GM23338 (cell line): Measurements from ENCODE around the gene CHP2. TPM values are rescaled to one million over a fixed set of nuclear protein-coding genes. Genes with fewer than 3 reads are reported as not detected.

Experiments
- ATAC-seq: fragments of 200-7000 bp; cut with Tn5 transposase; 3 replicates; pipeline ENCODE4 v1.9.1; 2020
- DNase-seq: peaks from one replicate; pipeline ENCODE4 v3.0.0-alpha.2; 2015; ENCODE audit warnings: low spot score
- H2AFZ ChIP-seq: fragments of 200-600 bp; sonication (generic); 2 replicates; pipeline ENCODE4 v1.8.0; 2016; ENCODE audit warnings: antibody characterized with exemption, mild to moderate bottlenecking, moderate library complexity
- H3F3A ChIP-seq: fragments of 200-600 bp; sonication (generic); replicated peaks from 2 replicates; pipeline ENCODE4 v1.8.0; 2017; ENCODE audit warnings: antibody characterized with exemption, mixed run types, low read depth
- H3K27ac ChIP-seq: fragments of 200-600 bp; sonication (generic); 2 replicates; pipeline ENCODE4 v1.6.1; 2016; ENCODE audit warnings: low read depth
- H3K27me3 ChIP-seq: fragments of 200-600 bp; sonication (generic); 2 replicates; pipeline ENCODE4 v1.8.0; 2016; ENCODE audit warnings: mild to moderate bottlenecking, mixed run types, moderate library complexity; ENCODE audit not compliant: insufficient read depth
- H3K36me3 ChIP-seq: fragments of 200-600 bp; sonication (generic); 2 replicates; pipeline ENCODE4 v1.8.0; 2016; ENCODE audit warnings: mild to moderate bottlenecking; ENCODE audit not compliant: insufficient read depth
- H3K4me1 ChIP-seq: fragments of 200-600 bp; sonication (generic); 2 replicates; pipeline ENCODE4 v1.8.0; 2016; ENCODE audit warnings: mild to moderate bottlenecking, moderate library complexity; ENCODE audit not compliant: insufficient read depth
- H3K4me2 ChIP-seq: fragments of 200-600 bp; sonication (generic); 2 replicates; pipeline ENCODE4 v1.7.1; 2017; ENCODE audit warnings: mixed run types
- H3K4me3 ChIP-seq: fragments of 200-600 bp; sonication (generic); 2 replicates; pipeline ENCODE4 v1.6.1; 2016; ENCODE audit warnings: mixed run types
- H3K79me2 ChIP-seq: fragments of 200-600 bp; sonication (generic); replicated peaks from 2 replicates; pipeline ENCODE4 v1.8.0; 2017; ENCODE audit warnings: mild to moderate bottlenecking; ENCODE audit not compliant: insufficient read depth
- H3K9me2 ChIP-seq: fragments of 200-600 bp; sonication (generic); 2 replicates; pipeline ENCODE4 v1.8.0; 2017; ENCODE audit not compliant: insufficient read depth
- H4K20me1 ChIP-seq: fragments of 200-600 bp; sonication (generic); replicated peaks from 2 replicates; pipeline ENCODE4 v1.8.0; 2017; ENCODE audit warnings: mild to moderate bottlenecking; ENCODE audit not compliant: insufficient read depth
- H3K27ac Mint-ChIP-seq: 2 replicates; pipeline ENCODE4 v1.8.0; 2020; ENCODE audit warnings: inconsistent platforms, mild to moderate bottlenecking, moderate library complexity, mixed read lengths
- H3K27me3 Mint-ChIP-seq: 3 replicates; pipeline ENCODE4 v1.8.0; 2022; ENCODE audit warnings: low read depth, mild to moderate bottlenecking, moderate library complexity, mixed read lengths, inconsistent platforms; ENCODE audit not compliant: insufficient read depth, poor library complexity
- H3K36me3 Mint-ChIP-seq: 3 replicates; pipeline ENCODE4 v1.8.0; 2021; ENCODE audit warnings: low read depth, mild to moderate bottlenecking, inconsistent platforms, moderate library complexity, mixed read lengths
- H3K4me1 Mint-ChIP-seq: 3 replicates; pipeline ENCODE4 v1.8.0; 2020; ENCODE audit warnings: mild to moderate bottlenecking, inconsistent platforms, mixed read lengths
- H3K4me3 Mint-ChIP-seq: 3 replicates; pipeline ENCODE4 v1.8.0; 2021; ENCODE audit warnings: moderate library complexity, mild to moderate bottlenecking, inconsistent platforms, mixed read lengths
- H3K9me3 Mint-ChIP-seq: 3 replicates; pipeline ENCODE4 v1.8.0; 2020; ENCODE audit warnings: moderate library complexity, mild to moderate bottlenecking, inconsistent platforms, mixed read lengths
- CREB1 ChIP-seq: fragments of 250-450 bp; sonication (Bioruptor Pico); IDR thresholded peaks from 2 replicates; pipeline ENCODE4 v1.5.0; 2020; ENCODE audit warnings: low read depth, mild to moderate bottlenecking, moderate library complexity
- EZH2 ChIP-seq: fragments of 200-600 bp; sonication (generic); IDR thresholded peaks from one replicate; pipeline ENCODE4 v1.8.0; 2017; ENCODE audit warnings: antibody characterized with exemption, mild to moderate bottlenecking, low read depth; ENCODE audit not compliant: unreplicated experiment
- EZH2phosphoT487 ChIP-seq: fragments of 200-600 bp; sonication (generic); IDR thresholded peaks from one replicate; pipeline ENCODE4 v1.8.1; 2018; ENCODE audit warnings: antibody characterized with exemption; ENCODE audit not compliant: unreplicated experiment
- JUNB ChIP-seq: IDR thresholded peaks from one replicate; pipeline ENCODE4 v1.6.1; 2016; ENCODE audit warnings: antibody characterized with exemption; ENCODE audit not compliant: unreplicated experiment
- NANOG ChIP-seq: IDR thresholded peaks from 2 replicates; pipeline ENCODE4 v1.6.1; 2016; ENCODE audit warnings: antibody characterized with exemption, borderline replicate concordance
- POLR2AphosphoS5 ChIP-seq: IDR thresholded peaks from 2 replicates; pipeline ENCODE4 v1.6.1; 2016; ENCODE audit warnings: antibody characterized with exemption, low read depth
- STAT1 ChIP-seq: IDR thresholded peaks from one replicate; pipeline ENCODE4 v1.6.1; 2016; ENCODE audit warnings: antibody characterized with exemption; ENCODE audit not compliant: unreplicated experiment
- ZNF114 ChIP-seq: fragments of 250-450 bp; sonication (Bioruptor Pico); IDR thresholded peaks from 2 replicates; pipeline ENCODE4 v1.5.0; 2020; ENCODE audit warnings: mild to moderate bottlenecking, moderate library complexity
- ZNF331 ChIP-seq: fragments of 250-450 bp; sonication (Bioruptor Pico); IDR thresholded peaks from 2 replicates; pipeline ENCODE4 v1.5.0; 2020; ENCODE audit warnings: low read depth, mild to moderate bottlenecking, moderate library complexity
- ZNF462 ChIP-seq: fragments of 250-450 bp; sonication (Bioruptor Pico); IDR thresholded peaks from 2 replicates; pipeline ENCODE4 v1.5.0; 2020; ENCODE audit warnings: mild to moderate bottlenecking, moderate library complexity
- polyA plus RNA-seq: library from polyadenylated mRNA; unstranded; fragments of >200 nt; fragmentation: Nextera tagmentation; extraction: Ambion mirVana; gene quantifications from 2 replicates; pipeline ENCODE4 v1.2.1, GENCODE V29; 2016
- total RNA-seq: library from RNA; depleted of rRNA; stranded (reverse); fragments of >200 nt; shearing (Covaris generic); gene quantifications from 2 replicates; pipeline ENCODE4 v1.2.3, GENCODE V29; 2014
- TF ChIP-seq, protein P1 (sequence below), 2 experiments: fragments of 200-600 bp in 1 of 2; sonication (generic) in 1 of 2; conservative IDR thresholded peaks; 2 replicates each; pipeline versions ENCODE4 v1.5.1 to v1.6.1; 2016 to 2017; ENCODE audit warnings: antibody characterized with exemption in 2 of 2, low read depth in 2 of 2, mild to moderate bottlenecking in 2 of 2, moderate library complexity in 1 of 2
- TF ChIP-seq, protein P2 (sequence below): IDR thresholded peaks from 2 replicates; pipeline ENCODE4 v1.6.1; 2016; ENCODE audit warnings: antibody characterized with exemption
- TF ChIP-seq, protein P3 (sequence below): IDR thresholded peaks from one replicate; pipeline ENCODE4 v1.6.1; 2018; ENCODE audit warnings: antibody characterized with exemption; ENCODE audit not compliant: unreplicated experiment

Gene CHP2
- total and polyA plus RNA-seq, 2 experiments from 2014 or later = 2.3 to 3.7 TPM

DNA sequence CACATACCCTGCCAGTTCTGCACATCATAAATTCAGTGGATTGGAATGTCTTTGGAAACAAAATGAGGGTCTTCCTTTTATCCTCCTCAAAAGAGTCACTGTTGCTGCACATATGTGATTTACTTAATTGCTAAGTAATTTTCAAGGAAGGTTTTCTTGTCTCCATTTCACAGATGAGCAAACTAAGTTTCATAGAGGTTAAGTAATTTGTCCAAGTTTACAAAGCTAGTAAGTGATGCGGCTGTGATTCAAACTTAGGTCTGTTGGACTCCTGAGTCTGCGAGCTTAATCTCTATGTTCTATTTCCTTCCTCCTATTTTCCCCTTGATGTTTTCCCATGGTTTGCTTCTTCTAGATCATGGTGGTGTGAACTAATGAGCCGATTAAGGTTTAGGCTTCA lies 28.1 kb upstream of the CHP2 start:
- Histone ChIP-seq H2AFZ (no peak overlapping the region), H3F3A (no peaks in the 10 kb centered on the region), H3K4me3 (no peak overlapping the region), H3K4me1 (peaks cover 6% of the 10 kb centered on the region; the same call in 1 of the 2 replicates), H3K79me2 (no peaks in the 10 kb centered on the region), H3K4me2 (no peak overlapping the region), H3K36me3 (no peaks in the 10 kb centered on the region), H4K20me1 (no peaks in the 10 kb centered on the region), H3K27me3 (no peaks in the 10 kb centered on the region), H3K27ac (no peak overlapping the region), H3K9me2 (0 out of 2 replicates have a peak, but pooled peaks cover 3% of the 10 kb centered on the region)
- Mint-ChIP-seq H3K36me3 (peaks cover 6% of the 10 kb centered on the region; the same call in 1 of the 3 replicates), H3K27me3 (peaks cover 6% of the 10 kb centered on the region), H3K9me3 (peaks cover 7% of the 10 kb centered on the region), H3K4me1 (peaks cover 11% of the 10 kb centered on the region), H3K27ac (no peak overlapping the region), H3K4me3 (no peak overlapping the region)
- ATAC-seq (no peak), DNase-seq (no peak)
- no peak for TF ChIP-seq POLR2AphosphoS5
- no peak for TF ChIP-seq ZNF331
- TF ChIP-seq STAT1 = no peak
- TF ChIP-seq, protein P1, sequence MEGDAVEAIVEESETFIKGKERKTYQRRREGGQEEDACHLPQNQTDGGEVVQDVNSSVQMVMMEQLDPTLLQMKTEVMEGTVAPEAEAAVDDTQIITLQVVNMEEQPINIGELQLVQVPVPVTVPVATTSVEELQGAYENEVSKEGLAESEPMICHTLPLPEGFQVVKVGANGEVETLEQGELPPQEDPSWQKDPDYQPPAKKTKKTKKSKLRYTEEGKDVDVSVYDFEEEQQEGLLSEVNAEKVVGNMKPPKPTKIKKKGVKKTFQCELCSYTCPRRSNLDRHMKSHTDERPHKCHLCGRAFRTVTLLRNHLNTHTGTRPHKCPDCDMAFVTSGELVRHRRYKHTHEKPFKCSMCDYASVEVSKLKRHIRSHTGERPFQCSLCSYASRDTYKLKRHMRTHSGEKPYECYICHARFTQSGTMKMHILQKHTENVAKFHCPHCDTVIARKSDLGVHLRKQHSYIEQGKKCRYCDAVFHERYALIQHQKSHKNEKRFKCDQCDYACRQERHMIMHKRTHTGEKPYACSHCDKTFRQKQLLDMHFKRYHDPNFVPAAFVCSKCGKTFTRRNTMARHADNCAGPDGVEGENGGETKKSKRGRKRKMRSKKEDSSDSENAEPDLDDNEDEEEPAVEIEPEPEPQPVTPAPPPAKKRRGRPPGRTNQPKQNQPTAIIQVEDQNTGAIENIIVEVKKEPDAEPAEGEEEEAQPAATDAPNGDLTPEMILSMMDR (conservative IDR thresholded peaks at IDR 0.05; ENCODE audit: low read depth in 2 of 2) = no peak
- no peak for TF ChIP-seq CREB1 (CRISPR knock-in tag)
- TF ChIP-seq NANOG = no peak
- TF ChIP-seq EZH2phosphoT487 = no peak
- TF ChIP-seq EZH2 = no peak
- TF ChIP-seq ZNF462 (CRISPR knock-in tag) = no peak
- no peak for TF ChIP-seq JUNB
- TF ChIP-seq, protein P2, sequence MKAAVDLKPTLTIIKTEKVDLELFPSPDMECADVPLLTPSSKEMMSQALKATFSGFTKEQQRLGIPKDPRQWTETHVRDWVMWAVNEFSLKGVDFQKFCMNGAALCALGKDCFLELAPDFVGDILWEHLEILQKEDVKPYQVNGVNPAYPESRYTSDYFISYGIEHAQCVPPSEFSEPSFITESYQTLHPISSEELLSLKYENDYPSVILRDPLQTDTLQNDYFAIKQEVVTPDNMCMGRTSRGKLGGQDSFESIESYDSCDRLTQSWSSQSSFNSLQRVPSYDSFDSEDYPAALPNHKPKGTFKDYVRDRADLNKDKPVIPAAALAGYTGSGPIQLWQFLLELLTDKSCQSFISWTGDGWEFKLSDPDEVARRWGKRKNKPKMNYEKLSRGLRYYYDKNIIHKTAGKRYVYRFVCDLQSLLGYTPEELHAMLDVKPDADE = no peak
- TF ChIP-seq ZNF114 (CRISPR knock-in tag) = no peak
- TF ChIP-seq, protein P3, sequence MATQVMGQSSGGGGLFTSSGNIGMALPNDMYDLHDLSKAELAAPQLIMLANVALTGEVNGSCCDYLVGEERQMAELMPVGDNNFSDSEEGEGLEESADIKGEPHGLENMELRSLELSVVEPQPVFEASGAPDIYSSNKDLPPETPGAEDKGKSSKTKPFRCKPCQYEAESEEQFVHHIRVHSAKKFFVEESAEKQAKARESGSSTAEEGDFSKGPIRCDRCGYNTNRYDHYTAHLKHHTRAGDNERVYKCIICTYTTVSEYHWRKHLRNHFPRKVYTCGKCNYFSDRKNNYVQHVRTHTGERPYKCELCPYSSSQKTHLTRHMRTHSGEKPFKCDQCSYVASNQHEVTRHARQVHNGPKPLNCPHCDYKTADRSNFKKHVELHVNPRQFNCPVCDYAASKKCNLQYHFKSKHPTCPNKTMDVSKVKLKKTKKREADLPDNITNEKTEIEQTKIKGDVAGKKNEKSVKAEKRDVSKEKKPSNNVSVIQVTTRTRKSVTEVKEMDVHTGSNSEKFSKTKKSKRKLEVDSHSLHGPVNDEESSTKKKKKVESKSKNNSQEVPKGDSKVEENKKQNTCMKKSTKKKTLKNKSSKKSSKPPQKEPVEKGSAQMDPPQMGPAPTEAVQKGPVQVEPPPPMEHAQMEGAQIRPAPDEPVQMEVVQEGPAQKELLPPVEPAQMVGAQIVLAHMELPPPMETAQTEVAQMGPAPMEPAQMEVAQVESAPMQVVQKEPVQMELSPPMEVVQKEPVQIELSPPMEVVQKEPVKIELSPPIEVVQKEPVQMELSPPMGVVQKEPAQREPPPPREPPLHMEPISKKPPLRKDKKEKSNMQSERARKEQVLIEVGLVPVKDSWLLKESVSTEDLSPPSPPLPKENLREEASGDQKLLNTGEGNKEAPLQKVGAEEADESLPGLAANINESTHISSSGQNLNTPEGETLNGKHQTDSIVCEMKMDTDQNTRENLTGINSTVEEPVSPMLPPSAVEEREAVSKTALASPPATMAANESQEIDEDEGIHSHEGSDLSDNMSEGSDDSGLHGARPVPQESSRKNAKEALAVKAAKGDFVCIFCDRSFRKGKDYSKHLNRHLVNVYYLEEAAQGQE = no peak
